PC-9 (cell line): ENCODE measurements around the gene CAPN10. TPM values are rescaled to one million over a fixed set of nuclear protein-coding genes. Genes with fewer than 3 reads are reported as not detected.

Experiments
- BruUV-seq: library from RNA; stranded (reverse); fragments of 400-500 nt; replicated peaks from 2 replicates; lab custom pipeline; 2021; lab: Mats Ljungman, UMichigan
- CTCF ChIA-PET: fragments of 300-600 bp; sonication (Branson Sonifier 250); formaldehyde crosslinking; loops from one replicate; lab custom pipeline; 2022; ENCODE audit warnings: antibody characterized with exemption; lab: Charles Lee
- POLR2A ChIA-PET: fragments of 300-600 bp; sonication (Branson Sonifier 250); formaldehyde crosslinking; loops from one replicate; lab custom pipeline; 2022; ENCODE audit warnings: antibody characterized with exemption; ENCODE audit not compliant: unreplicated experiment; lab: Charles Lee
- DNase-seq, 2 experiments: peaks; one replicate each; pipeline versions ENCODE4 v3.0.0 to v3.0.0-alpha.2; 2015 to 2022; ENCODE audit warnings: mixed read lengths in 1 of 2
- H2AFZ ChIP-seq: fragments of 200-600 bp; sonication (generic); 2 replicates; pipeline ENCODE4 v1.8.1; 2017; ENCODE audit warnings: antibody characterized with exemption
- H3F3A ChIP-seq: fragments of 200-600 bp; sonication (generic); 2 replicates; pipeline ENCODE4 v1.8.1; 2017; ENCODE audit warnings: antibody characterized with exemption, mild to moderate bottlenecking, low read depth; ENCODE audit not compliant: insufficient read depth
- H3K27ac ChIP-seq: fragments of 200-600 bp; sonication (generic); 2 replicates; pipeline ENCODE4 v1.6.1; 2016; ENCODE audit warnings: mixed run types
- H3K27me3 ChIP-seq: fragments of 200-600 bp; sonication (generic); 2 replicates; pipeline ENCODE4 v1.6.1; 2016; ENCODE audit warnings: low read depth, mixed run types; ENCODE audit not compliant: insufficient read depth
- H3K36me3 ChIP-seq: fragments of 200-600 bp; sonication (generic); 2 replicates; pipeline ENCODE4 v1.6.1; 2016; ENCODE audit warnings: low read depth, mixed run types
- H3K4me1 ChIP-seq: fragments of 200-600 bp; sonication (generic); replicated peaks from 2 replicates; pipeline ENCODE4 v1.6.1; 2016; ENCODE audit warnings: mixed run types; ENCODE audit not compliant: insufficient read depth
- H3K4me2 ChIP-seq: fragments of 200-600 bp; sonication (generic); 2 replicates; pipeline ENCODE4 v1.6.1; 2017; ENCODE audit warnings: mixed run types
- H3K4me3 ChIP-seq: fragments of 200-600 bp; sonication (generic); 2 replicates; pipeline ENCODE4 v1.6.1; 2016; ENCODE audit warnings: mixed run types
- H3K79me2 ChIP-seq: fragments of 200-600 bp; sonication (generic); 2 replicates; pipeline ENCODE4 v1.6.1; 2017; ENCODE audit warnings: low read depth, mixed run types
- H3K9me2 ChIP-seq: fragments of 200-600 bp; sonication (generic); 2 replicates; pipeline ENCODE4 v1.8.1; 2017; ENCODE audit warnings: mild to moderate bottlenecking; ENCODE audit not compliant: insufficient read depth
- H3K9me3 ChIP-seq: fragments of 200-600 bp; sonication (generic); 2 replicates; pipeline ENCODE4 v1.8.1; 2016; ENCODE audit warnings: low read depth; ENCODE audit not compliant: insufficient read depth
- H4K20me1 ChIP-seq: fragments of 200-600 bp; sonication (generic); 2 replicates; pipeline ENCODE4 v1.8.1; 2017; ENCODE audit not compliant: insufficient read depth
- CTCF ChIP-seq: fragments of 200-600 bp; sonication (generic); conservative IDR thresholded peaks from 2 replicates; pipeline ENCODE4 v1.6.1; 2017; ENCODE audit warnings: mixed run types, antibody characterized with exemption, mild to moderate bottlenecking, moderate library complexity
- EZH2 ChIP-seq: fragments of 200-600 bp; sonication (generic); IDR thresholded peaks from 2 replicates; pipeline ENCODE4 v1.8.0; 2017; ENCODE audit warnings: antibody characterized with exemption, low read depth
- intact Hi-C: fragments of 100-400 bp; cut with micrococcal nuclease; formaldehyde crosslinking; loops from one replicate; pipeline ENCODE4 v1.10.0; 2022; ENCODE audit not compliant: unreplicated experiment
- total RNA-seq: library from RNA; stranded (reverse); gene quantifications from 2 replicates; pipeline ENCODE4 v1.2.3, GENCODE V29; 2021

Gene CAPN10
- total RNA-seq, 1 experiment from 2014 or later, result 49.8 TPM

GRCh38 chr2:240648155-240648649 lies 61.7 kb downstream of the CAPN10 start:
- no peaks in the 10 kb centered on the region for H3K4me1 ChIP-seq
- no peak for DNase-seq
- no peak overlapping the region for H3K4me3 ChIP-seq
- H3K9me2 ChIP-seq, result no peaks in the 10 kb centered on the region
- ChIA-PET POLR2A (interaction anchor here (0.5 to 0.6 kb wide), 2 partner anchors 68 to 216 kb away, joined by 3 read pairs; no protein-coding TSS in a partner anchor), CTCF (no interaction called here)
- no TSS peak for BruUV-seq
- H2AFZ ChIP-seq, result no peak overlapping the region
- H3K27me3 ChIP-seq, result peaks cover 100% of the 10 kb centered on the region
- H3K27ac ChIP-seq, result no peak overlapping the region
- no peak overlapping the region for H3K4me2 ChIP-seq
- no peaks in the 10 kb centered on the region for H3F3A ChIP-seq
- intact Hi-C loops, result no loop called here
- no peaks in the 10 kb centered on the region for H3K79me2 ChIP-seq
- TF ChIP-seq EZH2 (no peak), CTCF (no peak)
- peaks cover 5% of the 10 kb centered on the region; the same call in 1 of the 2 replicates for H4K20me1 ChIP-seq
- no peaks in the 10 kb centered on the region for H3K9me3 ChIP-seq
- no peaks in the 10 kb centered on the region for H3K36me3 ChIP-seq

Other genes starting within 250 kb of the CAPN10 start
- 302 and 319 TPM in 2 replicates for gene GPC1, start 151.1 kb upstream of the CAPN10 start, total RNA-seq
- 85.7 and 94.8 TPM in 2 replicates for gene ANKMY1, start 28.7 kb upstream of the CAPN10 start, total RNA-seq
- gene DUSP28, start 26.4 kb upstream of the CAPN10 start, total RNA-seq, result 10.9 and 11.5 TPM in 2 replicates
- 101 and 125 TPM in 2 replicates for gene RNPEPL1, start 18.2 kb upstream of the CAPN10 start, total RNA-seq
- 1.1 and 2.5 TPM in 2 replicates for gene GPR35, start 38.7 kb downstream of the CAPN10 start, total RNA-seq
- gene AQP12B, start 96.2 kb downstream of the CAPN10 start, total RNA-seq, result not detected in 2 replicates
- gene AQP12A, start 105.1 kb downstream of the CAPN10 start, total RNA-seq, result not detected in 2 replicates
- gene KIF1A, start 233.5 kb downstream of the CAPN10 start, total RNA-seq, result not detected in 2 replicates